HepG2 (cell line): ENCODE measurements around the gene DYNC2H1. TPM values are rescaled to one million over a fixed set of nuclear protein-coding genes. Genes with fewer than 3 reads are reported as not detected.

ENCODE experiments used
- ATAC-seq: fragments of 200-7000 bp; cut with Tn5 transposase; 3 replicates; pipeline ENCODE4 v1.9.1; 2020; ENCODE audit warnings: mild to moderate bottlenecking, moderate library complexity
- BruUV-seq: library from RNA; stranded (reverse); fragments of 400-500 nt; replicated peaks from 2 replicates; lab custom pipeline; 2021; lab: Mats Ljungman, UMichigan
- CTCF ChIA-PET: fragments of 300-600 bp; formaldehyde crosslinking; extraction: SDS; loops from one replicate; lab custom pipeline; 2021; ENCODE audit warnings: low total read pairs, inconsistent platforms, low intra/inter-chr PET ratio; lab: Yijun Ruan, JAX
- POLR2A ChIA-PET: fragments of 350-600 bp; sonication (Branson Sonifier 250); formaldehyde crosslinking; loops from one replicate; lab custom pipeline; 2020; ENCODE audit warnings: antibody characterized with exemption, inconsistent platforms; lab: Yijun Ruan, JAX
- DNase-seq: peaks from one replicate; pipeline ENCODE4 v3.0.0-alpha.2; 2015; ENCODE audit warnings: low spot score
- FAIRE-seq: peaks from 3 replicates; lab custom pipeline; 2011; peaks lifted over from hg19 to GRCh38; lab: Jason Lieb, UNC
- H2AFZ ChIP-seq: one replicate; pipeline ENCODE4 v1.6.1; 2011; ENCODE audit warnings: low read length, inconsistent platforms
- H3K27ac ChIP-seq: fragments of 300-600 bp; 3 replicates; pipeline ENCODE4 v1.8.0; 2011; ENCODE audit warnings: mixed run types, mild to moderate bottlenecking, mixed read lengths, low read length, inconsistent platforms; ENCODE audit not compliant: insufficient read depth; ENCODE audit errors: extremely low read length
- H3K27me3 ChIP-seq, 2 experiments: fragments of 200-600 bp in 1 of 2; 2 replicates in 1 of 2; 3 replicates in 1 of 2; pipeline versions ENCODE4 v1.6.0 to v1.8.0; 2011; ENCODE audit warnings: low read length in 2 of 2, mild to moderate bottlenecking in 2 of 2, moderate library complexity in 2 of 2, inconsistent platforms in 1 of 2; ENCODE audit not compliant: insufficient read depth in 2 of 2, control insufficient read depth in 1 of 2
- H3K36me3 ChIP-seq, 2 experiments: fragments of 200-600 bp in 1 of 2; replicated peaks in 1 of 2; 2 replicates in 1 of 2; 3 replicates in 1 of 2; pipeline versions ENCODE4 v1.5.1 to v1.8.0; 2011; ENCODE audit warnings: low read length in 2 of 2, inconsistent platforms in 1 of 2; ENCODE audit not compliant: insufficient read depth in 2 of 2, control insufficient read depth in 1 of 2
- H3K4me1 ChIP-seq: 2 replicates; pipeline ENCODE4 v1.5.1; 2012; ENCODE audit warnings: low read length, inconsistent platforms; ENCODE audit not compliant: insufficient read depth
- H3K4me2 ChIP-seq: 2 replicates; pipeline ENCODE4 v1.6.0; 2011; ENCODE audit warnings: low read depth, low read length, inconsistent platforms
- H3K4me3 ChIP-seq, 3 experiments: fragments of 200-600 bp in 1 of 3; sonication (generic), shearing (Covaris generic) in 1 of 3; replicated peaks in 1 of 3; 2 replicates each; pipeline ENCODE4 v1.5.1; 2011 to 2016; ENCODE audit warnings: low read length in 3 of 3, inconsistent platforms in 2 of 3, low read depth in 2 of 3, mild to moderate bottlenecking in 2 of 3, control low read depth in 1 of 3, mixed read lengths in 1 of 3; ENCODE audit not compliant: insufficient read depth in 1 of 3
- H3K79me2 ChIP-seq: one replicate; pipeline ENCODE4 v1.6.1; 2011; ENCODE audit warnings: low read length, inconsistent platforms; ENCODE audit not compliant: insufficient read depth
- H3K9ac ChIP-seq: 2 replicates; pipeline ENCODE4 v1.6.0; 2011; ENCODE audit warnings: mild to moderate bottlenecking, low read depth, low read length, inconsistent platforms; ENCODE audit not compliant: insufficient read depth
- H3K9me3 ChIP-seq: 2 replicates; pipeline ENCODE4 v1.5.1; 2012; ENCODE audit warnings: mild to moderate bottlenecking, low read length
- H4K20me1 ChIP-seq: 2 replicates; pipeline ENCODE4 v1.6.0; 2011; ENCODE audit warnings: inconsistent platforms, mild to moderate bottlenecking, low read length, moderate library complexity; ENCODE audit not compliant: insufficient read depth
- MAFF ChIP-seq: IDR thresholded peaks from 2 replicates; pipeline ENCODE4 v1.6.1; 2011; ENCODE audit warnings: low read depth, low read length, improper control_type of control experiment
- MAFK ChIP-seq, 2 experiments: IDR thresholded peaks in 1 of 2; conservative IDR thresholded peaks in 1 of 2; 2 replicates each; pipeline ENCODE4 v1.6.1; 2011; ENCODE audit warnings: improper control_type of control experiment in 2 of 2, low read length in 2 of 2
- MTF2 ChIP-seq: sonication (generic); formaldehyde crosslinking; IDR thresholded peaks from 2 replicates; pipeline ENCODE4 v1.5.0; 2020; ENCODE audit warnings: missing genetic modification reagents, borderline replicate concordance
- NFYC ChIP-seq: IDR thresholded peaks from 2 replicates; pipeline ENCODE4 v1.6.1; 2016; ENCODE audit warnings: missing genetic modification reagents, missing compliant biosample characterization
- PRDM10 ChIP-seq: sonication (generic); formaldehyde crosslinking; IDR thresholded peaks from 2 replicates; pipeline ENCODE4 v1.4.0; 2020; ENCODE audit warnings: low read depth, missing genetic modification reagents
- RAD21 ChIP-seq: fragments of 450-650 bp; formaldehyde crosslinking; IDR thresholded peaks from 2 replicates; pipeline ENCODE4 v1.5.0; 2020; ENCODE audit warnings: mild to moderate bottlenecking
- WGBS: methylation state at CpG from one replicate; pipeline ENCODE4 v1.1.6; 2017; ENCODE audit warnings: low lambda C conversion rate; 5-methylcytosine and 5-hydroxymethylcytosine counted together
- in situ Hi-C: cut with HindIII; loops from 2 replicates; pipeline ENCODE4 v1.10.0; 2017; ENCODE audit warnings: low pct_unique_long_range_greater_than_20kb; ENCODE audit not compliant: extremely low pct_ligation_motif_present
- intact Hi-C: fragments of 100-400 bp; cut with micrococcal nuclease; formaldehyde crosslinking; loops from one replicate; pipeline ENCODE4 v1.10.0; 2022; ENCODE audit not compliant: unreplicated experiment
- polyA plus RNA-seq, 8 experiments: library from polyadenylated mRNA; depleted of rRNA in 3 of 8; stranded (reverse) in 7 of 8; unstranded in 1 of 8; fragments of >200 nt; fragmentation: Illumina TruSeq in 4 of 8; extraction: Trizol in 4 of 8; gene quantifications; 2 replicates each; pipeline versions ENCODE4 v1.2.1 to v1.2.3, GENCODE V29; 2011 to 2016; ENCODE audit warnings: low read depth in 4 of 8, missing spikeins in 1 of 8, mixed read lengths in 1 of 8; ENCODE audit not compliant: insufficient read depth in 1 of 8
- total RNA-seq, 5 experiments: library from RNA; depleted of rRNA; stranded (reverse); fragments of >200 nt; fragmentation: Illumina TruSeq; extraction: Trizol; gene quantifications; 2 replicates each; pipeline ENCODE4 v1.2.3, GENCODE V29; 2016; ENCODE audit warnings: low read depth in 1 of 5

DYNC2H1 gene
- total and polyA plus RNA-seq, 2 of the 13 experiments (the other 11 are each of a cell fraction or from before 2014, with no cell fraction given): 0.49 to 0.66 TPM

- Histone ChIP-seq H3K9ac (no peak overlapping the region), H3K9me3 (no peaks in the 10 kb centered on the region), H2AFZ (no peak overlapping the region), H3K27me3 (no peaks in the 10 kb centered on the region), H3K4me3 (no peak overlapping the region), H3K4me1 (peaks cover 10% of the 10 kb centered on the region), H3K27ac (no peak overlapping the region), H4K20me1 (no peaks in the 10 kb centered on the region), H3K36me3 (no peaks in the 10 kb centered on the region), H3K4me2 (no peak overlapping the region), H3K79me2 (no peaks in the 10 kb centered on the region)
- in situ Hi-C loops: no loop called here
- no peak for DNase-seq
- no peak for ATAC-seq
- POLR2A ChIA-PET: no interaction called here
- intact Hi-C loops: no loop called here
- BruUV-seq: no TSS peak
- CTCF ChIA-PET: no interaction called here
- no peak for FAIRE-seq
- TF ChIP-seq RAD21 (no peak), MAFF (peak; percentile 93), MAFK (conservative IDR thresholded peaks at IDR 0.05 in 1 of 2, IDR thresholded peaks at IDR 0.05 in 1 of 2; ENCODE audit: low read length in 2 of 2) (peak; percentile 92 to 95)
Measured at GRCh38 chr11:103097279-103097678, 11.9 kb upstream of the DYNC2H1 start.

- in situ Hi-C loops: no loop called here
- TF ChIP-seq MTF2 (CRISPR knock-in tag) (no peak), PRDM10 (no peak), NFYC (CRISPR knock-in tag) (no peak)
- Histone ChIP-seq H3K36me3 (no peaks in the 10 kb centered on the region), H3K27me3 (no peaks in the 10 kb centered on the region; a peak in 2 of 5 replicates), H4K20me1 (no peaks in the 10 kb centered on the region), H3K9ac (no peak overlapping the region; the same call in 1 of the 2 replicates), H3K27ac (no peak overlapping the region), H3K79me2 (no peaks in the 10 kb centered on the region), H3K4me1 (peaks cover 16% of the 10 kb centered on the region), H3K4me2 (peak overlapping the region; percentile 98), H2AFZ (peak overlapping the region; percentile 86), H3K9me3 (no peaks in the 10 kb centered on the region), H3K4me3 (peak overlapping the region; percentile 64 to 70 (median 67); a peak in 5 of 6 replicates)
- DNase-seq: no peak
- POLR2A ChIA-PET: interaction anchor here (3.0 kb wide), 1 partner anchor 19 kb away, joined by 49 read pairs; the partner anchor contains the start of gene DCUN1D5
- intact Hi-C loops: loop anchor here (1.0 to 5.0 kb wide), 2 partner anchors 18 to 492 kb away; partner anchors contain the start of gene DCUN1D5
- no TSS peak for BruUV-seq
- WGBS: 88% methylated on average over 26 of the region's 26 CpGs
- no peak; the same call in 2 of the 3 replicates for ATAC-seq
- CTCF ChIA-PET: no interaction called here
- peak; percentile 95 for FAIRE-seq
Measured at GRCh38 chr11:103109818-103110388, 677 bp downstream of the DYNC2H1 start.
